CD4-positive, CD25-positive, alpha-beta regulatory T cell (primary cell): Measurements from ENCODE around the gene WDR76. TPM values are rescaled to one million over a fixed set of nuclear protein-coding genes. Genes with fewer than 3 reads are reported as not detected.
"Not testable (repeated sequence)": the region's sequence is repeated elsewhere in the genome, so short reads cannot be mapped to it uniquely, and the experiment has no call there.

ENCODE experiments used
- ATAC-seq, 2 donors: fragments of 150-1000 bp; cut with Tn5 transposase; one replicate each; pipeline ENCODE4 v1.10.0; 2021; ENCODE audit warnings: low read depth in 2 of 2, moderate number of reproducible peaks in 2 of 2, moderate library complexity in 1 of 2
- DNase-seq, 3 donors: peaks; one replicate each; pipeline versions ENCODE4 v3.0.0 to v3.0.0-alpha.2; 2012 to 2022; ENCODE audit warnings: mixed read lengths in 1 of 3
- H3K27ac ChIP-seq: one replicate; pipeline ENCODE4 v1.7.0; 2013; ENCODE audit warnings: mild to moderate bottlenecking, low read length; ENCODE audit not compliant: insufficient read depth, poor library complexity, severe bottlenecking
- H3K27me3 ChIP-seq: one replicate; pipeline ENCODE4 v1.7.0; 2013; ENCODE audit warnings: low read length; ENCODE audit not compliant: control insufficient read depth, insufficient read depth
- H3K36me3 ChIP-seq: one replicate; pipeline ENCODE4 v1.7.0; 2013; ENCODE audit warnings: mild to moderate bottlenecking, low read length, moderate library complexity; ENCODE audit not compliant: control insufficient read depth, insufficient read depth
- H3K4me1 ChIP-seq: 2 replicates; pipeline ENCODE4 v1.7.0; 2013; ENCODE audit warnings: mild to moderate bottlenecking, low read length; ENCODE audit not compliant: insufficient read depth, control insufficient read depth, poor library complexity, severe bottlenecking
- H3K4me3 ChIP-seq: one replicate; pipeline ENCODE4 v1.7.0; 2013; ENCODE audit warnings: low read depth, mild to moderate bottlenecking, low read length, moderate library complexity
- H3K9me3 ChIP-seq, 2 experiments: 1 replicate in 1 of 2; 2 replicates in 1 of 2; pipeline ENCODE4 v1.7.0; 2013; ENCODE audit warnings: low read length in 2 of 2, mild to moderate bottlenecking in 1 of 2, moderate library complexity in 1 of 2; ENCODE audit not compliant: control insufficient read depth in 2 of 2
- H3K27ac Mint-ChIP-seq, 3 donors: one replicate each; pipeline ENCODE4 v1.8.0; 2020 to 2022; ENCODE audit warnings: mild to moderate bottlenecking in 3 of 3, mixed read lengths in 3 of 3, moderate library complexity in 2 of 3
- H3K27me3 Mint-ChIP-seq: one replicate; pipeline ENCODE4 v1.8.0; 2022; ENCODE audit warnings: mild to moderate bottlenecking, mixed read lengths
- H3K36me3 Mint-ChIP-seq: one replicate; pipeline ENCODE4 v1.8.0; 2020; ENCODE audit warnings: mixed read lengths
- H3K4me1 Mint-ChIP-seq, 4 donors: one replicate each; pipeline ENCODE4 v1.8.0; 2020 to 2022; ENCODE audit warnings: mixed read lengths in 4 of 4, mild to moderate bottlenecking in 1 of 4
- H3K4me3 Mint-ChIP-seq, 4 donors: one replicate each; pipeline ENCODE4 v1.8.0; 2020 to 2022; ENCODE audit warnings: mild to moderate bottlenecking in 4 of 4, mixed read lengths in 4 of 4, moderate library complexity in 3 of 4
- H3K9me3 Mint-ChIP-seq, 7 donors: one replicate each; pipeline ENCODE4 v1.8.0; 2020 to 2022; ENCODE audit warnings: mixed read lengths in 7 of 7, mild to moderate bottlenecking in 3 of 7, moderate library complexity in 2 of 7
- polyA plus RNA-seq, 4 donors: library from polyadenylated mRNA; unstranded; fragments of 300-500 nt; fragmentation: Illumina TruSeq; gene quantifications; one replicate each; pipeline ENCODE4 v1.2.3, GENCODE V29; 2021
- total RNA-seq: library from RNA; stranded (reverse); gene quantifications from one replicate; pipeline ENCODE4 v1.2.3, GENCODE V29; 2022

The WDR76 gene
- total and polyA plus RNA-seq, 5 donors from 2014 or later = 12.1 to 14.1 (median 12.4) TPM

- not testable (repeated sequence) for DNase-seq, H3K36me3 Mint-ChIP-seq, H3K36me3 ChIP-seq, H3K9me3 ChIP-seq, H3K27me3 ChIP-seq, H3K27me3 Mint-ChIP-seq, H3K9me3 Mint-ChIP-seq, ATAC-seq
- Mint-ChIP-seq H3K4me1 (peaks cover 19 to 77% (median 58%) of the 10 kb centered on the region in 4 donors), H3K4me3 (peak overlapping the region; percentile 81 to 98 (median 94)), H3K27ac (peak overlapping the region in 1 of 3 donors; percentile 100)
- H3K27ac ChIP-seq = peak overlapping the region; percentile 95
- peaks cover 76% of the 10 kb centered on the region for H3K4me1 ChIP-seq
- peak overlapping the region; percentile 99 for H3K4me3 ChIP-seq
Measured at GRCh38 chr15:43825305-43825704, 1.5 kb upstream of the WDR76 start.

- Mint-ChIP-seq H3K4me1 (peaks cover 19 to 76% (median 56%) of the 10 kb centered on the region in 4 donors), H3K36me3 (peaks cover 3% of the 10 kb centered on the region), H3K4me3 (peak overlapping the region; percentile 81 to 99 (median 94)), H3K27me3 (no peaks in the 10 kb centered on the region), H3K9me3 (no peaks in the 10 kb centered on the region), H3K27ac (peak overlapping the region in 2 of 3 donors; percentile 86 to 91)
- peaks cover 70% of the 10 kb centered on the region for H3K4me1 ChIP-seq
- H3K4me3 ChIP-seq = peak overlapping the region; percentile 89
- H3K27ac ChIP-seq = peak overlapping the region; percentile 87
- ATAC-seq = no peak
- DNase-seq = no peak
- H3K9me3 ChIP-seq = no peaks in the 10 kb centered on the region
- H3K27me3 ChIP-seq = no peaks in the 10 kb centered on the region
- no peaks in the 10 kb centered on the region for H3K36me3 ChIP-seq
Measured at GRCh38 chr15:43826029-43826507, 734 bp upstream of the WDR76 start.

- Histone ChIP-seq H3K4me1 (peaks cover 68% of the 10 kb centered on the region), H3K4me3 (peak overlapping the region; percentile 89), H3K27ac (peak overlapping the region; percentile 87), H3K36me3 (no peaks in the 10 kb centered on the region), H3K27me3 (no peaks in the 10 kb centered on the region), H3K9me3 (no peaks in the 10 kb centered on the region)
- no peaks in the 10 kb centered on the region for H3K9me3 Mint-ChIP-seq
- peak overlapping the region; percentile 81 to 99 (median 94) for H3K4me3 Mint-ChIP-seq
- DNase-seq = peak in 2 of 3 donors; percentile 19 to 53
- peak overlapping the region; percentile 79 to 91 (median 86) for H3K27ac Mint-ChIP-seq
- H3K27me3 Mint-ChIP-seq = no peaks in the 10 kb centered on the region
- peaks cover 3% of the 10 kb centered on the region for H3K36me3 Mint-ChIP-seq
- peaks cover 23 to 68% (median 52%) of the 10 kb centered on the region in 4 donors for H3K4me1 Mint-ChIP-seq
- ATAC-seq = no peak
Measured at GRCh38 chr15:43828061-43828657, 1.4 kb downstream of the WDR76 start.

- H3K27me3 ChIP-seq, H3K27me3 Mint-ChIP-seq, H3K36me3 Mint-ChIP-seq, H3K9me3 Mint-ChIP-seq, H3K36me3 ChIP-seq, DNase-seq, H3K9me3 ChIP-seq, ATAC-seq, H3K4me3 ChIP-seq: not testable (repeated sequence)
- Mint-ChIP-seq H3K27ac (peak overlapping the region in 1 of 3 donors; percentile 91), H3K4me1 (peaks cover 17 to 61% (median 43%) of the 10 kb centered on the region in 4 donors), H3K4me3 (peak overlapping the region; percentile 52 to 78 (median 62))
- Histone ChIP-seq H3K27ac (peak overlapping the region; percentile 8), H3K4me1 (peaks cover 57% of the 10 kb centered on the region)
Measured at GRCh38 chr15:43829951-43830540, 3.2 kb downstream of the WDR76 start.

GRCh38 chr15:43830691-43831275, 4.0 kb downstream of the WDR76 start:
- not testable (repeated sequence) for H3K27me3 Mint-ChIP-seq, H3K4me3 Mint-ChIP-seq, H3K27me3 ChIP-seq, H3K36me3 ChIP-seq, H3K4me3 ChIP-seq, H3K36me3 Mint-ChIP-seq, ATAC-seq, DNase-seq, H3K9me3 ChIP-seq, H3K9me3 Mint-ChIP-seq, H3K27ac ChIP-seq
- Mint-ChIP-seq H3K4me1 (peaks cover 17 to 61% (median 44%) of the 10 kb centered on the region in 4 donors), H3K27ac (peak overlapping the region in 2 of 3 donors; percentile 31 to 88)
- peaks cover 52% of the 10 kb centered on the region for H3K4me1 ChIP-seq

GRCh38 chr15:43831519-43832052, 4.8 kb downstream of the WDR76 start:
- Mint-ChIP-seq H3K4me1 (peaks cover 17 to 55% (median 37%) of the 10 kb centered on the region in 4 donors), H3K36me3 (peaks cover 13% of the 10 kb centered on the region), H3K27ac (peak overlapping the region in 2 of 3 donors; percentile 24 to 77), H3K4me3 (peak overlapping the region in 2 of 4 donors; percentile 37 to 41)
- not testable (repeated sequence) for DNase-seq, ATAC-seq, H3K27ac ChIP-seq, H3K9me3 ChIP-seq, H3K4me3 ChIP-seq, H3K27me3 Mint-ChIP-seq, H3K9me3 Mint-ChIP-seq, H3K27me3 ChIP-seq
- Histone ChIP-seq H3K4me1 (peaks cover 44% of the 10 kb centered on the region), H3K36me3 (peaks cover 15% of the 10 kb centered on the region)

GRCh38 chr15:43832485-43832884, 5.7 kb downstream of the WDR76 start:
- not testable (repeated sequence) for ATAC-seq, H3K4me3 ChIP-seq, H3K9me3 ChIP-seq, H3K9me3 Mint-ChIP-seq, H3K27me3 Mint-ChIP-seq, H3K27me3 ChIP-seq, DNase-seq
- Mint-ChIP-seq H3K4me3 (peak overlapping the region in 2 of 4 donors; percentile 37 to 54), H3K27ac (peak overlapping the region in 1 of 3 donors; percentile 24), H3K36me3 (peaks cover 17% of the 10 kb centered on the region), H3K4me1 (peaks cover 12 to 46% (median 36%) of the 10 kb centered on the region in 4 donors)
- Histone ChIP-seq H3K36me3 (peaks cover 18% of the 10 kb centered on the region), H3K4me1 (peaks cover 39% of the 10 kb centered on the region), H3K27ac (peak overlapping the region; percentile 5)
